HG03064 (cell line): ENCODE results near the gene FSD1L.
"Not testable (repeated sequence)": the region's sequence is repeated elsewhere in the genome, so short reads cannot be mapped to it uniquely, and the experiment has no call there.

Source experiments
- ATAC-seq: cut with Tn5 transposase; IDR thresholded peaks from one replicate; pipeline ENCODE4 v1.9.1; 2021; ENCODE audit warnings: low read depth; ENCODE audit not compliant: unreplicated experiment

Gene FSD1L

GRCh38 chr9:105475302-105475701 lies 27.5 kb downstream of the FSD1L start:
- no peak for ATAC-seq

DNA sequence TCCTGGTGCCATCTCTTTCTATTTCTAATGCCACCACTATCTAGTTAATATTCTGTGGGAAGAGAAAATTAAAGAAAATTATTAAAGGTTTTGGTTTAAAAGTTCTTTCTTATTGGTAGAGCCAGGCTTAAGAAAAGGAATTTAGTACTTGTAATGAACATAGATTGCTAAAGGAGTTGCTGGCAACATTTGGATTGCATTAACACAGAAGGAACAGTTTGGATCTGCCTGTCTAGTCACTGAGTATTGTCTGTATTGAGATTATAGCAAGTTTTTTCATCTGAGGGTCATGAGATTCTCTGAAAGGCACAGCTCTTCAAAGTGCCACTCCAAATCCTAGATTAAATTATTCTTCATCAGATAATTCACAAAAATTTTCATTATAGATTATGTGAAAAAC lies 32.0 kb downstream of the FSD1L start:
- ATAC-seq = no peak

GRCh38 chr9:105483618-105484017 lies 35.8 kb downstream of the FSD1L start:
- peak; percentile 74 for ATAC-seq

GRCh38 chr9:105484226-105484625 lies 36.4 kb downstream of the FSD1L start:
- ATAC-seq = no peak

- ATAC-seq = no peak
Observed at GRCh38 chr9:105485131-105485530, 37.3 kb downstream of the FSD1L start.

- no peak for ATAC-seq
Observed at GRCh38 chr9:105496826-105497225, 49.0 kb downstream of the FSD1L start.

GRCh38 chr9:105497704-105498103 lies 49.9 kb downstream of the FSD1L start:
- ATAC-seq = no peak

- ATAC-seq = peak; percentile 84
Observed at GRCh38 chr9:105500108-105500766, 52.4 kb downstream of the FSD1L start.

DNA sequence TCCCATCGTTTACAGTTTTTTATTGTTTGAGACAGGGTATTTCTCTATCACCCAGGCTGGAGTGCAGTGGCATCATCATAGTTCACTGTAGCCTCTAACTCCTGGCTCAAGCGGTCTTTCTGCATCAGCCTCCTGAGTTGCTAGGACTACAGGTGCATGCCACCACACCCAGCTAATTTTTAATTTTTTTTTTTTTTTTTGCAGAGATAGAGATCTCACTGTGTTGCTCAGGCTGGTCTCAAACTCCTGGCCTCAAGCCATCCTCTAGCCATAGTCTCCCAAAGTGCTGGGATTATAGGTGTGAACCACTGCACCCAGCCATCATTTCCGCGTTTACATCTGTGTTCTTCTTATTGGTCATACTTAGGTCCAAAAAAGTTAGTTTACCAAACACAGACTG lies 53.6 kb downstream of the FSD1L start:
- no peak for ATAC-seq

DNA sequence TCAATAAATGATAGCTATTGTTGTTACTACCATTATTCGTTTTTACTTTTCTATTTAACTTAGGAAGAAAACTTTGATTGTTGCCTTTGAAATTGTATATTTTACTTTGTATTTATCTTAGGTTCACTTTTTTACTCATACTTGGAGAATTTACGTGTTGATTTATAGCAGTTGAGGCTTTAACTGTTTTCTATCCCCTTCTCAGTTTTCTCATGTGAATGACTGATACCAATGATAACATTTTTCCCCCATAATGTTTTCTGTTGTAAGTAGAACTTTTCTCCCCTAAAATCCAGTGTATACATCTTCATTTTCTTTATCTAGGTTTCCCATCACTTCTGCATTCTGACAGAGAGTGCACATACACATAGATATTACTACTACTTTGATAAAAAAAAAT lies 54.4 kb downstream of the FSD1L start:
- ATAC-seq = no peak

DNA sequence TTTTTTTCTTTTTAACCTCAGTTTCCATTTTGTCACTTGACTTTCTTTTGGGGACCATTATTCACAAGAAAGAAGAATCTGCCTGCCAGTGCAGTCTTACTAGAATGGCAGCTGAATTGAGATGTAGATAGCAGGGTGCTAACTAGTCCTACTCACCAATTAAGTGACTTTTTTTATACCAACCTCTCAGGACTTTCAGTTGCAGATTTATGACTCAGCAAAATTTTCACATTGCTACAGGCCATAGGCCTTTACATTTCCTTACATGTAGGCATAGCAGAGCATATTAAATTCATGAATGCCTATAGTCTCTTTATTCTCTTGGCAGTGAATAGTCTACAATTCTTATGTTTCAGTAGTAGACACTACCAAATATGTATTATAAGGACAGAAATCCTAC lies 56.0 kb downstream of the FSD1L start:
- ATAC-seq = no peak

DNA sequence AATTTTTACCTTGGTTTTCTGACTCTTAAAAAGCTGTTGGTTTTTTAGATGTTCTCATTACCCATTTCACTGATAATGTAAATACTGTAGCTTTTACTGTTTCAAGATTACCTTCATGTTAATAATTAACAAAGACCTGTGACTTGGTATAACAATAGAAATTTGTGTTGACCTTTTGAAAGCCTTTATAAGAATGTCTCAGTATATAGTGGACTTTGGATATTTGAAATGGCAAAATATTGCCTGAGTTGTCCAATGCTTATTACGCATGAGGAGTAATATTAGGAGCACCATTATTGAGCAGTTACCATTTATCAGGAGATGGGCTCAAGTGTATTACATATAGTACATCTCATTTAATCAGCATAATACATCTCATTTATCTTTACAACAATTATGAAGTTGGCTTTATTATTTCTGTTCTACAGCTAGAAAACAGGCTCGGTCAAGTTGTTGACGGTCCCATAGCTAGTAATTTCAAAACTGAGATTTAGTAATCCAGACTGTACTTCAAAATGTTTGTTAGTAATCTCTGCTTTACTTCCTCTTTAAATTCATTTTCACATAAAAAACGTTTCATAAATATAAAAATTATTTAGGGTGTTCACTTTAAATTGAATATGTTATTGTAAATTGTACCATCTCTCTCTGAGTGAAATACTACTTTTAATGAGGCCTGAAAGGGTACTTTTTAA lies 59.4 kb downstream of the FSD1L start:
- no peak for ATAC-seq

DNA sequence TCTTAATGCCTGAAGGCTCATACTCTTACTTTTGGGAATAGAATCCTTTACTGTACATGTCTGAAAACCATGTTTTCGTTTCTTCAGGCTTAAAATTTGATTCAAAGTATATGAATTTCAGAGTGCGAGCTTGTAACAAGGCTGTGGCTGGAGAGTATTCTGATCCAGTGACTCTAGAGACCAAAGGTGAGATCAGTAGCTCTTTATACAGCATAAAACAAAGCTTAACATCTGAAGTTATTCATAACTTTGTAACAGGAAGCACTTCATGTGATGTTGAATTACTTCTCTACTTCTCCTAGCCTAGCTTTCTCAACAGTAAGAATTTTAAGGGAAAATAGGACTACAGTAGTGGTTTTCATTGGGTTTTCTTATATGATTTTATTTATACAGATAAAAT lies 60.7 kb downstream of the FSD1L start:
- no peak for ATAC-seq

DNA sequence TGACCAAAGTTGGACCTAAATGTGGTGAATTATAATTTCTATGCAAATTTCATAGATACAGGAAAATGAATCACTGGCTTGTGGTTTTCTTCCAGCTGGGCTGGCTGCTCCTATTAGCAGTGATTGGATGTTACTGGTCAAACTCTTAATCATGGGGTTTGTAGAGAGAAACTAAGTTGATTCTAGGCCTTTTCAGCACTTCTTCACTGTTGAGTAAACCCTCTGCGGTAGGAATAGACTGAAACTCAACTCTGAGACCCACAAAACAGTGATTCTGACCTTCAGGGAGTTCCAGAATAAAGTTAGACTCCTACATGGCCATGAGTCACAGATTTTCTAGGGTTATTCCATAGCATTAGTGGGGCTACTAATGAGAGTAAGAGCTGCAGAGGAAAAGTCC lies 62.2 kb downstream of the FSD1L start:
- peak; percentile 55 for ATAC-seq

DNA sequence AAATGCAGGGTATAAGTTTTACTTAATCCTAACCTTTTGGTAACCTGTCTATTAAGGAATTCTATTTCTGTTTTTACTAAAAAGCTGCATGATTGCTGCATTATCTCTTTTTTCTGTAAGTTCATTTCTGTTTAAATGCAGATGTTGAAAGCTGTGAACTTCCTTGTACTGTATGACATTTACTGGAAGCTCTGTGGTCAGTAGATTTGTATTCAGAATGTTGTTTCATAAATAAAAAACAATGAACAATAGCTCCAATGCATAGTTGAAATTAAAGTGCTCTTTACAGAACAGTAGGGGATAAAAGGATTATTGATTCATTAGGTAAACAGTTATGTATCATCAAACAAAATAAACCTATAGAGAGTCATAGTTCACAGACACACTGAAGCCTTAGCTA lies 63.6 kb downstream of the FSD1L start:
- ATAC-seq = no peak

- no peak for ATAC-seq
Observed at GRCh38 chr9:105515811-105516413, 68.1 kb downstream of the FSD1L start.

DNA sequence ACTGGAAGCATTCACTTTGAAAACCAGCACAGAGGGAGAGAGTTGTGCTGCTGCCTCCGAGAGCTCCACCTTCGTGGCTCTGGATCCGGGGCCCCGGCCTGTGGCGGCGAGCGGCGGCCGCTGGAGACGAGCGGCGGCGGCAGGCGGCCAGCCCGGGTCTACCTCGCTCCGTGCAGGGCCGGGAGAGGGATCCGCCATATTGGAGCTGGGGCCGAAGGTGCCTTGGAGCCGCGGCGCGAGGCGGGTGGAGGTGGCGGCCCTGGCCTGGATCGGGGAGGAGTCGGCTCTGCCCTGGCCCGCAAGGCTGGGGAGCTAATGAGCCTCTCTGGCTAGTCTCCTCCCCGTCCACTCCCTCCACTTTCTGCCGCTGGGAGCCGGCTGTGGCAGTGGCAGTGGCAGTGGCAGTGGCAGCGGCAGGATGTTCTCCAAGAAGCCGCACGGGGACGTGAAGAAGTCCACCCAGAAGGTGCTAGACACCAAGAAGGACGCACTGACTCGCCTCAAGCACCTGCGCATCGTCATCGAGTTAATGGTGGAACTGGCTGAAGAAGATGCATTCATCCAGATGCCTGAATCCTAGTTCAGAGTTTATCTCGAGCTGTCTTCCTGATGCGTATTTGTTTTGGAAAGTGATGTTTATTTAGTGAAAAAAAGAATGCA lies 72.0 kb downstream of the FSD1L start:
- not testable (repeated sequence) for ATAC-seq

DNA sequence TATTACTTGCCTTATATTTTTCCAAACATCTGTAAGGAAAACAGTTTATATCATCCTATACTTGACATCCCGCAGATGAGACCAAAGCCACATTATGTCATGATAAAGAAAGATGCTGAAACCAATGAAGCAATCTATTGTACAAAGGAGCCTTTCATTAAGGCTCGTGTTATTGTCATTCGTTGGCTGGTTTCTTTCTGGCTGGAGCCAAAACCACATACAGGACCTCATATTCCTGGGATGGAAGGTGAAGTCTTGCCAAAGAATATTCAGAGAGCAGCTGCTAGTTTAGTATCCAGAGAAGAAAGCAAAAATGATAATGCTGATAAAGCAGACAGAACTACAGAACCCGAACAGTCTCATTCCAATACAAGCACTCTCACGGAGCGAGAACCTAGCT lies 73.2 kb downstream of the FSD1L start:
- not testable (repeated sequence) for ATAC-seq

DNA sequence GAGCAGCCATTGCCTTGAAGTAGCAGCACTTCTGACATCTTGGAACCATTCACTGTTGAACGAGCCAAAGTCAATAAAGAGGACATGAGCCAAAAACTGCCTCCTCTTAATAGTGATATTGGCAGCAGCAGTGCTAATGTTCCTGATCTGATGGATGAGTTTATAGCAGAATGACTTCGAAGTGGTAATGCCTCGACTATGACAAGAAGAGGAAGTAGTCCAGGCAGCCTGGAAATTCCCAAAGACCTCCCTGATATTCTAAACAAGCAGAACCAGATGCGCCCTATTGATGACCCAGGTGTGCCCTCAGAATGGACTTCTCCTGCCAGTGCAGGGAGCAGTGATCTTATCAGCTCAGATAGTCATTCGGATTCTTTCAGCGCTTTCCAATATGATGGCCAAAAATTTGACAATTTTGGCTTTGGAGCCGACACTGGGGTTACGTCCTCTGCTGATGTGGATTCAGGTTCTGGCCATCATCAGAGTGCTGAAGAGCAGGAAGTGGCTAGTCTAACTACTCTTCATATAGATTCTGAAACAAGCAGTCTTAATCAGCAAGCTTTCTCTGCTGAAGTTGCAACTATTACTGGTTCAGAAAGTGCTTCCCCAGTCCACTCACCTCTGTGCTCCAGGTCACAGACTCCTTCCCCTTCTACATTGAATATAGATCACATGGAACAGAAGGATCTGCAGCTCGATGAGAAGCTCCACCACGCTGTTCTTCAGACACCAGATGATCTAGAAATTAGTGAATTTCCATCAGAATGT lies 75.0 kb downstream of the FSD1L start:
- peak; percentile 93 for ATAC-seq

DNA sequence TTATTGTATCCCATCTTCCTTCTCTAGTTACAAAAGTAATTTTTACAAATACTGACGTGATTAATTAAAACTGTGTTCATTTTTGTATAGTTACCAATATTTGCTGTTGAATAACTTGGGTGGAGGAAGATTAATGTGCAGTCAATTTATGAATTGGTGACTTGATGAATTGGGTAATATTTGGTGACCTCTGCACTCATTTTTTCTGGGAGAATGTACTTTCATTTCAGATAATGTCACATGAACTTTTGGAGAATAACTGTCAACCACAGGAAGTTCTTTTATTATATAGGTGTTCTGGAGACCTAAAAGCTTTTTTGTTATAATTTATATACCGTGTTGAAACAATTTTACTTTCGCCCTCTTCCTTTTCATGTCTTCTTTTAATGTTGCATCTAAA lies 83.7 kb downstream of the FSD1L start:
- ATAC-seq = no peak
